CD1c-positive myeloid dendritic cell (primary cell): ENCODE results near the gene MED26.
"Not testable (repeated sequence)": the region's sequence is repeated elsewhere in the genome, so short reads cannot be mapped to it uniquely, and the experiment has no call there.

Experiments
- DNase-seq: peaks from one replicate; pipeline ENCODE4 v3.0.0-alpha.2; 2016; ENCODE audit errors: extremely low spot score

Gene MED26

DNA sequence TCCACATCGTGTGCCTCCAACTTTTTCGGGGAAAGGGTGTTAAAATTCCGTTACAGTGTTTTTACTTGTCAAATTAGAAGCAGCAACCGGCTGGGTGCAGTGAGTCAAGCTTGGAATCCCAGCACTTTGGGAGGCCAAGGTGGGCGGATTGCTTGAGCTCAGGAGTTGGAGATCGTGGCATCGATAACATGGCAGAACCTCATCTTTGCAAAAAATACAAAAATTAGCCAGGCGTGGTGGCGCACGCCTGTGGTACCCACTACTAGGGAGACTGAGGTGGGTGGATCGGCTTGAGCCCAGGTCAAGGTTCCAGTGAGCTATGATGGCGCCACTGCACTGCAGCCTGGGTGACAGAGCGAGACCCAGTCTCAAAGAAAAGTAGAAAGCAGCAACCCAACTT lies 54.7 kb downstream of the MED26 start:
- no peak for DNase-seq

DNA sequence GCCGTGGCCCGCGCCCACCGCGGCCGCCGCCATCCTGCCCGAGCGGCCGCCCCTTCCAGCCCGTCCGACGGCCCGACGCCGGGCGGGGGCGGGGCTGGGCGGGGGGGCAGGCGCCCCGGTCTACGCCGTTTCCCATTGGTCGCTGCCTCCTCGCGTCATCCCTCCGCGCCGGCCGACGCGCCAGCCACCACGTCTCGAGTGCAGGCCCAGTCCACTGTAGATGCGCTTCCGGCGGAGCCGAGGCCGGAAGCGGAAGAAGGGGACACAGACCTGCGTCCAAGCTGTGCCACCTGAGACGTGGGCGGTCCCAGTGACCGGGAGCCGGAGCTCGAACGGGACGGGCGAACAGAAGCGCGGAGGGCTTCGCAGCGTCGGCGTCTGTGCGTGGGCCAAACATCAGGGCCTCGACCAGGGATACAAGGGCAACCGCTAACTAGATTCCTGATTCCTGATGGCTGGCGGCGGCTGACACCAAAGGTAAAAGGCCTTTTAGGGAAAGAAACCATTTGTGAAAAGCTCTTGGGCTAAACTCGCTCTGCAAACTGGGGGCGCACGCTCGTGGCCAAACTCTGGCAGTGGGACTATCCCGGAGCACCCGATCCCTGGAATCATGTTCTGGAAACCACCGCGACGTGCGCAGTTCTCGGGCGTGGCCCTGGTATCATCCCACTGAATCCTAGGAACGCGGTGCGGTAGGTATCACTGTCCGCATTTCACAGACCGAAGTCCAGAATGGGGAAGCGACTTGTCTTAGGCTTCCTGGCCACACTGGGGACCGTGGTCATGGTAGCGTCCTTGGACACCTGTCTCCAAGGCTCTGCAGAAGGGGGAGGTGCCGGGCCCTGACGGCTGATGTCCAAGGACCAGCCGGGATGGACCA lies 55.4 kb downstream of the MED26 start, which contains the start of gene SLC35E1:
SLC35E1 (minus strand) TSS at position 84 of the 880 bp plus-strand sequence; CDS start at position 33, 51 bp downstream.
- DNase-seq: peak; percentile 97

DNA sequence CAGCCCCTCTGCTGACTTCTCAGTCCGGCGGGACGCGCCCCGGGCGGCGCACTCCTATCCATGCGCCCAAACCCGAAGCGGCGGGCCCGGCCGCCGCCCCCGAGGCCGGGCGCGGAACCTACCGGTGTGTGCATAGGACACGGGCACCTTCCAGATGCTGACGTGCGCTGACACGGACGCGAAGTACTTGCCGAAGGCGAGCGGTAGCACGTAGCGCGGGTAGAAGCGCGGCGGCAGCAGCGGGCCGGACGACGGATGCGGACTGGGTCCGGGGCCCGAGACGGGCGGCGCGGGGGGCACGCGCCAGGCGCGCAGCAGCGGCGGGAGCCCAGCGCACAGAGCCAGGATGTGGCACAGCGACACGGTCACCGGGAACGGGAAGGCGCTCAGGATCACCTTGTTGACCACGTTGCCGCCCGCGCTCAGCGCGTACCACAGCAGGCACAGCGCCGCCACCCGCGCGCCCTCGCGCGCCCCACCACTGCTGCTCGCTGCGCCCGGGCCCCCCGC lies 56.1 kb downstream of the MED26 start:
- no peak for DNase-seq

DNA sequence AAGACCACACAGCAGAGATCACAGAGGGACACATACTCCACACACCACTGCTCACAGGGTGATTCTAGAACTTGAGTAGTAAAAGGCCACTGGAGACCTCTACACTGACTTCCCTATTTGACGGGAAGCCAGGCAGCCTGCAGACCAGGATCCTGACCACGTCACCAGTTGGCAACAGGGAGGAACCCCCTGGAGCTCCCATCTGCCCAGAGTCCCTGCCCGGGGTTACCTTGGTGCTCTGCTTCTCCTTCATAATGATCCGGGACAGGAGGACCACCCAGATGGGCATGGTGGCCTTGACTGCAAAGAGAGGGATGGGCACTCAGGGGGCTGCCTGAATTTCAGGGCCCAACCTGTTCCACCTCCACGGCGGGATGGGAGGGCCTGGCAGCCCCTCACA lies 56.7 kb downstream of the MED26 start:
- DNase-seq: peak; percentile 61

DNA sequence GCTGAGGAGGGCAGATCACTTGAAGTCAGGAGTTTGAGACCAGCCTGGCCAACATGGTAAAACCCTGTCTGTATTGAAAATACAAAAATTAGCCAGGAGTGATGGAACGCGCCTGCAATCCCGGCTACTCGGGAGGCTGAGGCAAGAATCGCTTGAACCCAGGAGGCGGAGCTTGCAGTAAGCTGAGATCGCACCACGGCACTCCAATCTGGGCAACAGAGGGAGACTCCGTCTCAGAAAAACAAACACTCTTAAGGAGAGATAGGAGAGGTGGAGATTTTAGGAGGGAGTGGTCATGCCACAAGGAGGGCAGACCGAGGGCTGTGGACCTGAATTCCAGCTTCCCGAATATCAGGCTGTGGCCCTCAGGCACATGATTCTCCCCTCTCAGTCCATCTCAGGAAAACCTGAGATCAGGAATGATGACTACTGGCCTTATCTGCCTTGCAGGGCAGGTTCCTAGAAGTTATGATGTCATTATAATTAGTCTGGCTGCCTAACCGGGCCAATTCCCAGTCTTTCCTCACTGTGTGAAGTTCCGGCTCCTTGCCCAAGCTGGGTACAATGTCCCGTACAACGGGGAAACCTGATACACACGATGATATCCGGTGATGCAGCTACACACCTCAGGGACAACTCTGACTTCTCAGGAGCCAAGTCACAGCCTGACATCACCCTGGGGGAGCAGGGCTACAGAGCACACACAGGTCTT lies 58.2 kb downstream of the MED26 start:
- DNase-seq: no peak

DNA sequence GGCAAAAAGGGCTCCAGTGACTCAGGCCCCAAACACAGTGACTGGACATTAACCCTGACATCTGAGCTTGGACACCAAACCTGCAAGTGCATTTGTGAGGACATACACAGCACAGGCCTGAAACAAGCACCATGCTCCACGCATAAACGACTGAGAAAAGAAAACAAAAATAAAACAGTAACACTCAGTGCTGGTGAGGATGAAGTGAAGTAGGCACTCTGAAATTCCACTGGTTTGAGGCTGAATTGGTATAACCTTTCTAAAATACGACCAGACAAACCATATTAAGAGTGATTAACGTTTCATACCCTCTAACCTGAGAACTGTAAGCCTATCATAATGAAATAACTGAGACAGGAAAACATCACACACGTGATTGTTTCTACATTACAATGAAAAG lies 61.3 kb downstream of the MED26 start:
- DNase-seq: no peak

DNA sequence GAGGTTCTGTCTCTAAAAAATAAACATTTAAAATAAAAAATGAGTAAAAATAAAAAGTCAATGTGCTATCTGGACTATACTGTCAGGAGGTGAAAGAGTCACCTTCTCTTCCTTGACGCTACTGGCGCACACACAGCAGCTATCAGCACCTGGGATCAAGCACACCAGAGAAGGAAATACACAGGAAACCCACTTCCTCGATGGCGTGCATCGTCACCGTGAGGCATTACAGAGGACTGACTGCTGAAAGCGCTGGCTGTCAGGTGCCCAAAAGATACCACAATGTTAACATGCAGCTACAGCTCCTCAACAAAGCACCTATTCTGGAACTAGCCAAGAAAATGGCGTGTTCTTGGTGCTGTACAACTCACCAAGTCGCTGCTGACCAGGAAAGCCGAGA lies 61.8 kb downstream of the MED26 start:
- peak; percentile 40 for DNase-seq

DNA sequence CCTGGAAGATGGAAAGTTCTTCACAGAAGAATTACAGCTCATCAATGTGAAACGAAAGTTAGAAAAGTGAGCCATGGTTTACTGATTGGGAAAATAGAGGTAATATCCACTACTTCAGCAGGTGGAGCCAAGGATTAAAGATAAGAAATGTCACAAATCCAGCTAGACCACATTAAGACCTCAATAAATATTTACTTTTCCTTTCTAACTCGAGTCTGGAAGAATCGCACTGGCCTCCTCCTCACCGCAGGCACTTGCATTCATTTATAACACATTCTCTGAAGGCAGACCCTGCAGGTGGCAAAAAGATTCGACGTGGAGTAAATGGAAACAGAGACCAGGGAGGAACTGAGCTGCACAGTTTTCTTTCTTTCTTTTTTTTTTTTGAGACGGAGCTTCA lies 63.2 kb downstream of the MED26 start:
- no peak for DNase-seq

DNA sequence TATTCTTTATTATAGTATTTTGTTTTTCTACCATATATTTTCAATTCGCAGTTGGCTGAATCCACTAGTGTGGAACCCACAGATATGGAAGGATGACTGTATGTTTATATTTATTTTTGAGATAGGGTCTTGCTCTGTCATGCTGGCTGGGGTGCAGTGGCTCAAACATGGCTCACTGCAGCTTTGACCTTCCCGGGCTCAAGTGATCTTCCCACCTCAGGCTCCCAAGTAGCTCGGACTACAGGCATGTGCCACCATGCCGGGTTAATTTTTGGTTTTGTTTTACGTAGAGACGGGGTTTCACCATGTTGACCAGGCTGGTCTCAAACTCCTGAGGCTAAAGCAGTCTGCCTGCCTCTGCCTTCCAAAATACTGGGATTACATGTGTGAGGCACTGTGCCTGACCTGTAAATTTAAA lies 65.4 kb downstream of the MED26 start:
- no peak for DNase-seq

DNA sequence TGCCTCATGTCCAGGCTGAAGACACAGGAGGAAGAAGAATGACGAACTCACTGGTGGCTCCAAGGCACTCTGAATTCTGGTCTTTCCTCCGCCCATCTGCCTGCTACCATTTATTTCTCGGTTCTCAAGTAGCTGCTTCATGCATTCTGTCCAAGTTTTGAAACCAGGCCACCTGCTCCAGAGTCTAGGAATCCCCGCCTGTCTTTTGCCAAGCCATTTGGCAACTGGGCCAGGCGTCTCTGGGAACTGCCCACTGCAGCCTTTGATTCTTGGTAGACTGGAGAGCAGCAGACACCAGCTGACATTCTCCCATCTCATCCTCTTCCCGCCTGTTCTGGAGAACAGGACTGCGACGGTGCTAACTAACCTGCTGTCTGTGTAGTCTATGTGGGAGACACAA lies 66.6 kb downstream of the MED26 start:
- no peak for DNase-seq

DNA sequence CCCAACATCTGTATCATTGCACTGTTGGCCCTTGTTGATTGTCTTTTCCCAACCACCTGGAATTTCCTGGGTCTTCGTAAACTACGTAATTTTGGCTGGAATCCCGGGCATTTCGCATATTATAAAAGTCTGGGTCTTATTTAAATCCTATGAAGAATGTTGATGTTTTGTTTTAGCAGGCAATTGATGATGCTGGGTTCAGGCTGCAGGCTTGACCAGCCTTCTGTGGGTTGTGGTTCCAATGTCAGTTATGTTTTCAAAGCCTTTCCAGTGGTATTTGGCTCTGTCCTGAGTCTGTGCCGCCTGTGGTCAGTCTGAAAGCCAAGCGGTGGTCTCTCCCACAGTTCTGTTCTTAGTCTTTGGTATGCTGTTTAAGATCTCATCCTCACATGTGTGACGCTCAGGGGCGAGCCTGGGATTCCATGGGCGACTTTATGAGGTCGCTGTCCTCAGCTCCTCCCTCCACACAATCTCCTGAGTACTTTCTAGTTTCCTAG lies 68.2 kb downstream of the MED26 start:
- no peak for DNase-seq

DNA sequence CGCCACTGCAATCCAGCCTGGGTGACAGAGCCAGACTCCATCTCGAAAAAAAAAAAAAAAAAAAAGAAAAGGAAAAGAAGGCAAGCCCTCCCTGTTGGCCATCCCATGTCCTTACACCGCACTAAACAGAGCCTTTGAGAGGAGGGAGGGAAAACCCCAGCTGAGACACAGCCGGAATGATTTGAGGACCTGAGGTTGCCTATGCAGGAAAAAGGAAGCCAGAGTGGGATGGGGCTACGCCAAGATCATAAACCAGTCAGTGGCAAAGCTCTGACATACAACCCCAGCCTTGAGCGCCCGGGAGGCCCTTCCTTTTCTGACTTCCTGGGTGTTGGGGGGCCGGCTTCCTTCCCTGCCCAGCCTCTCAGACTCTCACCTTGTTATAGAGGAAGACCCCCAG lies 73.2 kb downstream of the MED26 start:
- no peak for DNase-seq

DNA sequence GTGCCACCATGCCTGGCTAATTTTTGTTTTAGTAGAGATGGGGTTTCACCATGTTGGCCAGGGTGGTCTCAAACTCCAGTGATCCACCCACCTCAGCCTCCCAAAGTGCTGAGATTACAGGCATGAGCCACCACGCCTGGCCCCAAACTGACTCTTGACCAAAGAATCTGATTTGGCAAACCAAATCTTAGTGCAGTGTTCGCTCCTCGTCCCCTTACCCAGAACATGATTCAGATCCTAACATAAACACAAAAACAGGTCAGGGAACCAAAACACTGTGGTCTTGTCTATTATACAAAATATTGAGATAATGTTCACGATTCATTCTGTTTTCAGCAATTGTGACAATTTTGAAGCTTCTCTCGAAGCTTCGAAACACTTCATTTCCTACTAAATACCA lies 76.1 kb downstream of the MED26 start:
- DNase-seq: not testable (repeated sequence)

DNA sequence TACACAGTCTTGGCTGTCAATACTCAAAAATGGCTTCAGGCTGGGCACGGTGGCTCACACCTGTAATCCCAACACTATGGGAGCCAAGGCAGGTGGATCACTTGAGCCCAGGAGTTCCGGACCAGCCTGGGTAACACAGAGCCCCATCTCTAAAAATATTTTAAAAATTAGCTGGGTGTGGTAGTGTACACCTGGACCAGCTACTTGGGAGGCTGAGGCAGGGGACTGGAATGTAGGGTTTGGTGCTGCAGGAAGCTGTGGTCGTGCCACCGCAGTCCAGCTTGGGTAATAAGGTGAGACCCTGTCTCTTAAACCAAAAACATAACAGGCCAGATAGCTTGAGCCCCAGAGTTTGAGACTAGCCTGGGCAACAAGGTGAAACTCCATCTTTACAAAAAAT lies 79.0 kb downstream of the MED26 start:
- DNase-seq: no peak

DNA sequence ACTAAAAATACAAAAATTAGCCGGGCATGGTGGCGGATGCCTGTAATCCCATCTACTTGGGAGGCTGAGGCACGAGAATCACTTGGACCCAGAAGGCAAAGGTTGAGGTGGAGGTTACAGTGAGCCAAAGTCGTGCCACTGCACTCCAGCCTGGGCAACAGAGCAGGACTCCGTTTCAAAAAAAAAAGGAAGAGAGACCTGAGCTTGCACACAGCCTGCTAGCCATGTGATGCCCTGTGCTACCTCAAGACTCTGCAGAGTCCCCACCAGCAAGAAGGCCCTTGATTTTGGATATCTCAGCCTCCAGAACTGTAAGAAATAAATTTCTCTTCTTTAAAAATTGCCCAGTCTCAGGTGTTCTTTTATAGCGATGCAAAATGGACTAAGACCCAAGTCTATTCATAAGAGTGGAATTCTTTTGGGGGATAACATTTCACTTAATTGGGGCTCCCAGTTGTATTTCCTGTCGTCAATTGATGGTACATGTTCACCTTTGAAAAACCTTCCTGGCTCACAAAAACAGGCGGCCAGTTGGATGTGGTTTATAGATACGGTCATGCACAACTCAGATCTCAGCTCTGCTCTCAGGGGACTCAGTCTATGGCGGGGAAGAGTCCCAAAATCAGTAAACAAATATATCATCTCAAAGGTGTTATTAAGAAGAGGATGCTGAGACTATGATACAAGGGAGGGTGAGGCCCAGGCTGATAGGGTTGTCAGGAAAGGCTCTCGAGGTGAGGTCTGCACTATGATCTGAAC lies 83.4 kb downstream of the MED26 start:
- DNase-seq: no peak

DNA sequence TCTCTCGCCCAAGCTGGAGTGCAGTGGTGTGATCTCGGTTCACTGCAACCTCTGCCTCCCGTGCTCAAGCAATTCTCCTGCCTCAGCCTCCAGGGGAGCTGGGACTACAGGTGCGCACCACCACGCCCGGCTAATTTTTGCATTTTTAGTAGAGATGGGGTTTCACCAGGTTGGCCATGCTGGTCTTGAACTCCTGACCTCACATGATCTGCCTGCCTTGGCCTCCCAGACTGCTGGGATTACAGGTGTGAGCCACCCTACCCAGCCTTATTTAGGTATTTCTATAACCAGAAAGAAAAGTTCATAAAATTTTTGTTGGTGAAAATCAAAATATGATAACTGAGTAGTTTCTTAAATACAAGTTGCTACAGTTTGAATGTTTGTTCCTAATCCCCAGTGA lies 84.3 kb downstream of the MED26 start:
- DNase-seq: not testable (repeated sequence)

DNA sequence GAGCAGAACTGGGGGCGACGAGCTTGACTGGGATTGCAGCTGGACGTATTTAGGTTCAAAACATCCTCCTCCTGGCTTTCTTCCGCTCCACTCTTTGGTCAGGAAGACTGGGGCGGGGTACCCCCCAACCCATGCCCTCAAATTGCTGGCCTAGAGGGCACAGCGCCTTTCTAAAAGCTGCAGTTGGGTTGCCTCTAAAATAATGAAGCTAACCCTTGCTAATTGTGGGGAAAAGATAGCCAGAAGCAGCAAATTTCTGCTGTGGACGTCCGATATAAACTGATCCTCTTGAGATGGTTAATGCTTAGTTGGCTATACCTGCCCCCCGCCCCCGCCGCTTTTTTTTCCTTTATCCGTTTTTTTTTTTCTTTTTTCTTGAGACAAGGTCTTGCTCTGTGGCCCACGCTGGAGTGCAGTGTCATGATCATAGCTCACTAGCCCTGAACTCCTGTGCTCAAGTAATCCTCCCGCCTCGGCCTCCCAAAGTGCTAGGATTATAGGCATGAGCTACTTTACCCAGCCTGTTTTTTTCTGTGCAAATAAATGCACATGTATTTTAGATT lies 85.0 kb downstream of the MED26 start:
- peak; percentile 1 for DNase-seq

DNA sequence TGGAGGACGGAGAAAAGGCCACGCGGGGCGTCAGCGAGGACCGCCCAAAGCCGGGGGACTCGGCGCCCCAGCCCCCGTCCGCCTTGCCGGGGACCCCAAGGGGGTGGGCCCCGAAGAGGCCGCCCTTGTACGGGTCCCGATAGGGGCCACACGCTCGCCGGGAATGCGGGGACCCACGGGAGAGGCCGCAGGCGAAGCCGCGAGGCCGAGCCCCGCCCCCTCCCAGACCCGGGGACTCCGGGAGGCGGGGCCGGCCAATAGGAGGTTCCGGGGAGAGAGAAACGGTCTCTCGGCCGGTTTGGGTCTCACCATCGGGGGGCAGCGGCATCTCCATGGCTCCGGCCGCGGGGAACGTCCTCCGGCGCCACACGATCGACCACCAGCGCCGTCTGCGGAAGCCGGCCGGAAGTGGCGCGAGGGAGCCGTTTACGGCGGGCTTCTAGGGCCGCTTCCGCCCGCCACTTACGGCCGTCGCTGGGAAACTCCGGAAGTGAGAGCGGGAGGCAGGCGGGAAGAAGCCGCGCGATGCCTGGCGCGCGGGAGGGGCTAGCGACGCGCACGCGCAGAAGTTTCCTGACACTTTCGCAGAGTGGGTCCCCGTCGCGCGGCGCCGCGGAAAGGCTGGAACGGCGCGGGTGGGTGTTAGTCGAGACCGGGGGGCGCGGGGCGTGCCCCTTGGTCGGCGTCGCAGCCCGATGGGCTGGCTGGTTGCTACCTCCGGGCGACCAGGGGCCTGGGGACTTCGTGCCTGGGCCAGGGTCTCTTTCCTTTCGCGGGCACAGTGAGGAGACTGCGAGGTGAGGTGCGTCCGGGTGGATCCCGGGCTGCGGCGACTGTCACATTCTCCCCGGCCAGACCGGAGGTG lies 85.7 kb downstream of the MED26 start, which contains the start of gene CHERP:
CHERP (minus strand) TSS at position 393 of the 865 bp plus-strand sequence; CDS start at position 334, 59 bp downstream.
- DNase-seq: peak; percentile 99

DNA sequence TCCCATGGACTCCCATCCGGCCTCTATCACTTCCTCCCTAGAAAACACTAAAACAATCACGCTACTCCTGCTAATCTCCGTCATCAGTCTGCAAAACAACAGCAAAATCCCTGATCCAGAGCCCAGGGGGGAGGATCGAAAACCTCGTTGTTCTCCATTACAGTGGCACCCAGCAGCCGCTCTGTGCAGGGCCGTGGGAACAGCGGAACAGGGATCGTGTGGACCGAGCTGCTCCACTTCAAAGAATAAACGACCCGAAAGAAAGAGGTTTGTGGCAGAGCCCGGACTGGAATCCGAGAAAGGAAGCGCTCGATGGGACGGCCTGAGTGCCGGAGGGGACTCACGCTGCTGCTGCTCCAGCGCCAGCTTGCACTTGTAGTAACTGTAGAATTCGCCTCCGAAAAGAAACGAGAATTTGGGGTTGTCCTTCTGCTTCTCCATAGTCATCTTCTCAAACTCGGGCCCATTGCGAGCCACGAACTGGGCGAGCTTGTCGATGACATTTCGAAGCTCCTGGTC lies 86.4 kb downstream of the MED26 start:
- peak; percentile 11 for DNase-seq

DNA sequence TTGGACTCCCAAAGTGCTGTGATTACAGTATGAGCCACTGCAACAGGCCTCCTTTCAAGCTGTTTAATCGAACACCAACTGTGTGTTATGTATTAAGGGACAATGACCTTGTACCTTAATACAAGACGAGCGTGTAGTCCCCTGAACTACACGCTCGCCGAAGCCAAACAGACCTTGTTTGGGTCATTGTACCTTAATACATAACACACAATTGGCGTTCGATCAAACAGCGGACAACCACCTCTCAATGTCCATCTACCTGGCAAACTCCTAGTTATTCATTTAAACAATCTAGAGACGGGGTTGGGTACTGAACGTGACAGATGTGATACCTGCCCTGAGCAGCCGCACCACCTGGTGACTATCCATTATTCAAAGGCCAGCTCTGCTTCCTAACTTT lies 87.1 kb downstream of the MED26 start:
- no peak for DNase-seq
